ENCODE measurements around the gene SRA1.
A peak's percentile ranks its signal among the peaks of the same experiment; 100 is the strongest.
"Not testable (repeated sequence)": the region's sequence is repeated elsewhere in the genome, so short reads cannot be mapped to it uniquely, and the experiment has no call there.

The SRA1 gene

DNA sequence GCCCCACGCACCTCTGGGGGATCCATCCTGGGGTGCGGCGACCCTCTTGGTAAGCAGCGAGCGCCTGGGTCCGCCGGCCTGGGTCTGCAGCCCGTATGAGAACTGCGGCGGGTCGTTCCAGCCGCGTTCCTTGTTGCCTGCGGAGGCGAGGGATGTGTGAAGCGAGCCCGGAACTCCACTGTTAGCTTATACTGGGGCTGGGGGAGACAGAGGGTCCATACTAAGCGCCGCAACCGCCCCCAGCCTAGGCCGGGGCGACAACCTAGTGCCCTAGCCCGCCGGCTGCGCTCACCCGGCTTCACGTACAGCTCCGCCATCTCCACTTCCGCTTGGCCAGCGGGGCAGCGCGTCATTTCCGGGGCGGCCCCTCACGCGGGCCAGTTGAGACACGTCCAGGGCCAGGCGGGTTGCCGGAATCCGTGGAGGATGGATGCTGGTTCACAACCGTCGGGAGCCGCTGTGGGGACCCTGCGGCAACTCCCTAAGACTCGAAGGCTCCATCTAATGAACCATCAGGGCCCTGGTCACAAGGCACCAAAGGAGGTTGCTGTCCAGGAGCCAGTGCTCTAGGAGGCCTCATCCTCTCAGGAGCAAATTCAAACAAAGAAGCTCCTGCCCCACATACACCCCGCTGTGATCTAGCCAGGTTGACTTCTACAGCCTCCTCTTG is at the start of gene SRA1:
SRA1 (minus strand) TSS at position 338 of the 670 bp plus-strand sequence; CDS start at position 317, 21 bp downstream.
- H3K4me3 ChIP-seq (replicated peaks; ENCODE audit: low read depth, low read length), result peak within 1 kb of the TSS; percentile 69
- peak; percentile 65 for DNase-seq (ENCODE audit: extremely low read depth, low read depth)
- TF ChIP-seq, protein P1, sequence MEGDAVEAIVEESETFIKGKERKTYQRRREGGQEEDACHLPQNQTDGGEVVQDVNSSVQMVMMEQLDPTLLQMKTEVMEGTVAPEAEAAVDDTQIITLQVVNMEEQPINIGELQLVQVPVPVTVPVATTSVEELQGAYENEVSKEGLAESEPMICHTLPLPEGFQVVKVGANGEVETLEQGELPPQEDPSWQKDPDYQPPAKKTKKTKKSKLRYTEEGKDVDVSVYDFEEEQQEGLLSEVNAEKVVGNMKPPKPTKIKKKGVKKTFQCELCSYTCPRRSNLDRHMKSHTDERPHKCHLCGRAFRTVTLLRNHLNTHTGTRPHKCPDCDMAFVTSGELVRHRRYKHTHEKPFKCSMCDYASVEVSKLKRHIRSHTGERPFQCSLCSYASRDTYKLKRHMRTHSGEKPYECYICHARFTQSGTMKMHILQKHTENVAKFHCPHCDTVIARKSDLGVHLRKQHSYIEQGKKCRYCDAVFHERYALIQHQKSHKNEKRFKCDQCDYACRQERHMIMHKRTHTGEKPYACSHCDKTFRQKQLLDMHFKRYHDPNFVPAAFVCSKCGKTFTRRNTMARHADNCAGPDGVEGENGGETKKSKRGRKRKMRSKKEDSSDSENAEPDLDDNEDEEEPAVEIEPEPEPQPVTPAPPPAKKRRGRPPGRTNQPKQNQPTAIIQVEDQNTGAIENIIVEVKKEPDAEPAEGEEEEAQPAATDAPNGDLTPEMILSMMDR (IDR thresholded peaks at IDR 0.05; ENCODE audit: low read depth, low read length, missing control alignments), result no peak

- no peak for DNase-seq (ENCODE audit: extremely low read depth, low read depth)
- TF ChIP-seq, protein P1 (IDR thresholded peaks at IDR 0.05; ENCODE audit: low read depth, low read length, missing control alignments), result no peak
- no peak overlapping the region for H3K4me3 ChIP-seq (replicated peaks; ENCODE audit: low read depth, low read length)
Observed at GRCh38 chr5:140607031-140607430, 49.8 kb upstream of the SRA1 start.

GRCh38 chr5:140605879-140606278 is 48.6 kb upstream of the SRA1 start:
- DNase-seq (ENCODE audit: extremely low read depth, low read depth), result no peak
- H3K4me3 ChIP-seq (replicated peaks; ENCODE audit: low read depth, low read length), result no peak overlapping the region
- TF ChIP-seq, protein P1 (IDR thresholded peaks at IDR 0.05; ENCODE audit: low read depth, low read length, missing control alignments), result no peak

GRCh38 chr5:140603734-140604133 is 46.5 kb upstream of the SRA1 start:
- TF ChIP-seq, protein P1 (IDR thresholded peaks at IDR 0.05; ENCODE audit: low read depth, low read length, missing control alignments), result no peak
- DNase-seq (ENCODE audit: extremely low read depth, low read depth), result no peak

GRCh38 chr5:140603446-140603698 is 46.1 kb upstream of the SRA1 start:
- H3K4me3 ChIP-seq (replicated peaks; ENCODE audit: low read depth, low read length); DNase-seq (ENCODE audit: extremely low read depth, low read depth): not testable (repeated sequence)

More at GRCh38 chr5:140603734-140604133, 46.5 kb upstream of the SRA1 start:
- no peak overlapping the region for H3K4me3 ChIP-seq (replicated peaks; ENCODE audit: low read depth, low read length)

DNA sequence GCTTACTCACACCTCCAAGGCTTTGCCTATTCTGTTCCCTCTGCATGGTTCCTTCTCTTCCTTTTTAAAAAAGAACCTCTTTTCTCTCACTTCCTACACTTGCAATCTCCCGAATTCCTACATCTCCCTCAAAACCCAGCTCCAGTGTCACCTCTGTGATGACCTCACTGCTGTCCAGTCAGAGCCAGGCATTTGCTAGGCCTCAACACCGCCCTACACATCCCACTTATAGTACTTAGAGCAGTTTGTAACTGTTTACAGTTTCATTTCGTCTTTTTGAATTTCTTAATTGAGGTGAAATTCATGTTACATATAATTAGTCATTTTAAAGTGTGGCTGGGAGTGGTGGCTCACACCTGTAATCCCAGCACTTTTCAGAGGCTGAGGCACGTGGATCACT is 44.9 kb upstream of the SRA1 start:
- no peak overlapping the region for H3K4me3 ChIP-seq (replicated peaks; ENCODE audit: low read depth, low read length)
- TF ChIP-seq, protein P1 (IDR thresholded peaks at IDR 0.05; ENCODE audit: low read depth, low read length, missing control alignments), result no peak
- DNase-seq (ENCODE audit: extremely low read depth, low read depth), result no peak

DNA sequence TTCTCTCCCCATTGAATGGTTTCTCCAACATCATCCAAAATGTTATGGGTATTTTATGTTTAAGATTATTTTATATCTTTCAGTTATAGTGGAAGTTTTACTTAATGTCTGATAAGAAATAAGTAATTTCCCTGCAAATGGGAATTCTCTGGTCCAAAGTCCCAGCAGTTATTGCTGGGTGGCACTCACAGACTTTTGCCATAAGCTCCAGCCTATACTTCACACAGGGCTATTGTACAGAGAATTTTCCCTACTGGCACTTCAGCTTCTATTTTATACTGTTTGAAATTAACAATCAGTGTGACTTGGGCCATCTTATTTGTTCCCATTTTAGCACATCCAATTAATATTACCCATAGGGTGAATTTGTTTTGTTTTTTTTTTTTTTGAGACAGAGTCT is 42.8 kb upstream of the SRA1 start:
- TF ChIP-seq, protein P1 (IDR thresholded peaks at IDR 0.05; ENCODE audit: low read depth, low read length, missing control alignments), result no peak
- no peak for DNase-seq (ENCODE audit: extremely low read depth, low read depth)
- no peak overlapping the region for H3K4me3 ChIP-seq (replicated peaks; ENCODE audit: low read depth, low read length)
